ENCODE data around the gene LKAAEAR1. TPM values are rescaled to one million over a fixed set of nuclear protein-coding genes. Genes with fewer than 3 reads are reported as not detected.

Gene LKAAEAR1
- total RNA-seq, 1 donor from 2014 or later = 0.34 TPM

DNA sequence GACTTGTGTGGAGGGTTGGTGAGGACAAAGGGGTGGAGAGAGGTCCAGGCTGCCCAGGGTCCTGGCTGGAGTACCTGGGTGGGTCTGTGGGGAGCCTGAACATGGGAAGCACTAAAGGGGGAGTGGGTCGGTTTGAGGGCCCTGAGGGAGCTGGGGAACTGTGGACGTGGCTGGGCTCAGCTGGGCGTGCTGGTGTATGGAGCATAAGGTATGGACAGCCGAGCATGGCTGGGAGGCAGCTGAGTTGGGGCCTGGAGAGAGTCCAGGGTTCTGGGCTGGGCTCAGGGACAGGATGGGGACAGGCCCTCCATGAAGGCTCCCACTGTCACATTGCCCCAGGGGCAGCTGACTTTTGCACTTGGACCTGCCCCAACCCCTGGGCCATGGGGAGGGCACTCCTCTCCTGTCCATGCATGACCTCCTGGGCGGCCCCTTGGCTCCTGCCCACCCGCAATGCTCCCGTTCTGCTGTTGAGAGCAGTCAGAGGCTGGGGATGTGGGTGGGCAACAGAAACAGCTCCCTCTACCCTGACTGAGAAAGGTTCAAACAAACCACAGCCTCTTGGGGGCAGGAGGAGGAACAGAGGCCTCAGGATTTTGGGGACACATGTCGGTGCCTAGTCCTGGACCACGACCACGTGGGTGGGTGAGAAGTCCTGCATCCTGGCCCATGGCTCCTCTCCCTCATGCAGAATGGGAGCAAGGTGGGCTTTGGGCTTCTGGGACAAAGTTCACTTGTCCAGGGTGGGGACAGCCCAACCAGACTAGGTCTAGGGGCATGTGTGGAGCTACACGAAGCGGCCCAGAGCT is 43.8 kb downstream of the LKAAEAR1 start:
- intact Hi-C loops (cut with micrococcal nuclease) = no loop called here

DNA sequence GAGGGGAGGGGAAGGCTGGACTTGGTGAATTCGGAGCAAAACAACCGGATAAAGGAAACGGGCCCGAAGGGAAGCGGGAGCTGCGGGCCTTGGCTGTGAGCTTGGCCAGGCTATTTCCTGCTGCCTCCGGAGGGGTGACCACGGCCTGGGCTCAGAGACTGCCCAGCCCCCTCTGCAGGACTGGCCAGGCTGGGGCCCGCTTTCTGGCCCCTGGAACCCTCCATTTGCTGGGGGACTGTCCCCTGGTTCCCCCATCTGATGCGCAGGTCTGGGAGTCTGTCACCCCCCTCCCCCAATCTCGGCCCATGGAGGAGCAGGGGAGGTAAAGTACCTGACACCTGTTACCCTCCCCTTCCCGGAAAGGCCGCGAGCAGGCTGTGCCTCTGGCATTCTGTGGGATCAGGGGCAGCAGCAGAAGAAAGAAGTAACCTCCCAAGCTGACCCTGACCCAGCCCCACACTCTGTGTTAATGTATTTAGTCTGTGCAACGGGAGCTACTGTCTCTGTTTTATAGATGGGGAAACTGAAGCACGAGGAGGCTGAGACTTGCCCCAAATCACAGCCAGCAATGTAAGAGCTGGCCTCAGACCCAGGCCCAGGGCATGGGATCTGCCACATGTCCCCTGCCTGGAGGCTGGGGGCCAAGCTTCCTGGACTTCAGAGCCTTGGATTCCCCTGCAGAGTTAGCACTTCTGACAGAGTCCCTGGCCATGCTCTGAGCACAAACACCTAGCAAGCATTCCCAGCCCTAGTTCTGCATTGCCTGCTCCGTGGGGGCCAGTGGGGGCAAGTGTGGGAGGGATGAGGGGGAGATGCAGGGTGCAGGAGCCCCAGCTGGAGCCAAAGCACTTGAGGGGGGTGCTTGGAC is 44.7 kb downstream of the LKAAEAR1 start:
- intact Hi-C loops (cut with micrococcal nuclease) = loop anchor here (2.0 to 5.0 kb wide), 3 partner anchors 17 to 81 kb away; partner anchors contain the start of gene RGS19

DNA sequence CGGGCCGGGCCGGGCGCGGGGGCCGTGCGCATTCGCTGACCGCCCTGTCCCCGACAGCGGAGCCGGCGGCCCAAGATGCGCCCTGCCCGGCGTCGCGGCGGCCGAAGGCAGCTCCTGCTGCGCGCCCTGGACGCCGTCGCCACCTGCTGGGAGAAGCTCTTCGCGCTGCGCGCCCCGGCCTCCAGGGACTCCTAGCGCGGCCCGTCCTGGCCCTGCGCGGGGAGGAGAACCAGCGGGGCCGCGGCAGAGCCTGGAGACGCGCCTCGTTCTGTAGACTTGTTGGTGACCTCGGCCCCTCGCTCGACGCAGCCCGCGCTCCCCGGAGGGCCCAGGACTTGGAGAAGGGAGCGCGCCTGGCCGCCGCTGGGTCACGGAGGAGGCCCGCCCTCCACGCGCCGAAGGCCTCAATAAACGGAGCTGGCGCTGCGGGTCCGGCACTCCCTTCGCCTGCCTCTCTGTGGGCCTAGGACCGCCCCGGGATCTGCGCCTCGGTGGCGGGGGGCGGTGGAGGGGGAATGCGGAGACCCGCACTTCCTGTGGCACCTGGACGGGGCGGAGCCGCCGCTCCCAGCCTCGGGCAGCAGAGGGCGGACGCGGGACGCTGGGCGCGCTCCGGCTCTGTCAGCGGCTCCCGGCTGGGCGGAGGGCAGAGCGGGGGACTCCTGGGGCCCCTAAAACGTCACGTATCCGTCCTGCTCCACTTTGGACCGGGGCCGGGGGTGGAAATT is 45.5 kb downstream of the LKAAEAR1 start:
- intact Hi-C loops (cut with micrococcal nuclease) = loop anchor here (1.0 to 5.0 kb wide), 5 partner anchors 11 to 82 kb away; partner anchors contain the start of genes RGS19 and SOX18

DNA sequence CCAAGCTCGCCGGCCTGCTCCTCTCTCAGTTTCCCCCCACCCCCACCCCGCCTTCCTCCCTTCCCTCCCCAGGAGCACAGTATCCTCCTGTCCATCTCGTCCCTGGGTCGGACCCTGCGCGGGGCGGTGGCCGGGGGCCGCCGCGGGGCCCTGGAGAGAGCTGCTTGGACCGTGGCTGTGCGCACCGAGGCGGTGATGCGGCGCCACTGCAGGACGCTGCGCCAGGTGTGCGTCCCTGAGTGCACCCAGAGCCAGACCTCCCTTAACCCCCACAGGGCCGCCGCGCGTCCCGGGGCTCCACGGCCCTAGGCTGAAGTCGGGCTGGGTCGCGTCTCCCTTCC is 46.0 kb downstream of the LKAAEAR1 start:
- intact Hi-C loops (cut with micrococcal nuclease) = loop anchor here (1.0 to 5.0 kb wide), 5 partner anchors 11 to 83 kb away; partner anchors contain the start of genes RGS19 and SOX18

DNA sequence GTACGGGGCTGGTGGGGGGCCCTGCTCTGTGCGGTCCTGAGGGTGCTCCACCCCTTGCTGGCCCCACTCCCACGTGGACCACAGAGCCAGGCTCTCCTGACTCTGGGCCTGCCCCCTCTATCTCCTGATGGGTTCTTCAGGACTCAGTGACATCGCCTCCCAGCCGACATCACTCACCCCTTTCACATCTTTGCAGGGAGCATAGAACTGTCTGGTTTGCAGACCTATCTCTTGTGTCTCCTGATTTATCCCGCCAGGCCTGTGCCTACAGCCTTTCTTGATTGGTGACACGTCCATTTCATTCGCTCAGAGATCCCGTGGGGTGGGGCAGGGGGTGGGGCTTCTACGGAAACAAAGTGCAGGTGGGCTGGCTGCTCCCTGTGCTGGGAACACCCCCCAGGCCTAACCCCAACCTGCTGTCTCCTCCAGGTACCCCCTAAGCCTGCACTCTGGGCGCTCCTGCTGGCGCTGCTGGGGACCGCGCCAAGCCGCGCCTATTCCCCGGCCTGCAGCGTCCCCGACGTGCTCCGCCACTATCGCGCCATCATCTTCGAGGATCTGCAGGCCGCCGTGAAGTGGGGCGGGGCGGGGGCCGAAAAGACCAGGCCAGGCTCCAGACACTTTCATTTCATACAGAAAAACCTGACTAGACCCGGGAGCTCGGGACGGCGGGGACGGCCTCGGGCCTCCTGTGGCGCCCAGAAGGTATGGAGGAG is 46.5 kb downstream of the LKAAEAR1 start:
- intact Hi-C loops (cut with micrococcal nuclease) = loop anchor here (1.0 to 5.0 kb wide), 5 partner anchors 12 to 83 kb away; partner anchors contain the start of genes RGS19 and SOX18

DNA sequence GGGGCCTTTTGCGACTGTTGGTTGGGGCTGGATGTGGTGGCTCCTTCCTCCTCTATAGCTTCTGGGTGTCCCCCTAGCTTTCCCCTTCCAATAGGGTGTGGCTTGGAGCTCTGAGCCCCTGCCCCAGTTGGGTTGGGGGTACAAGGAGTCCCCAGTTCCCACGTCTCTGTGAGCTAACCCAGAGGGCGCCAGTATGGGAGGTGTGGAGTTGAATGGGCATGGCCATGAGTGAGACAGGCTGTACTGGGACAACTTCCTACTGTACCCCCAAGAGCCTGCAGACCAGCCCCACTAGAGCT is 47.0 kb downstream of the LKAAEAR1 start:
- intact Hi-C loops (cut with micrococcal nuclease) = loop anchor here (5.0 kb wide), 1 partner anchor 40 kb away; the partner anchor contains the start of gene RGS19

DNA sequence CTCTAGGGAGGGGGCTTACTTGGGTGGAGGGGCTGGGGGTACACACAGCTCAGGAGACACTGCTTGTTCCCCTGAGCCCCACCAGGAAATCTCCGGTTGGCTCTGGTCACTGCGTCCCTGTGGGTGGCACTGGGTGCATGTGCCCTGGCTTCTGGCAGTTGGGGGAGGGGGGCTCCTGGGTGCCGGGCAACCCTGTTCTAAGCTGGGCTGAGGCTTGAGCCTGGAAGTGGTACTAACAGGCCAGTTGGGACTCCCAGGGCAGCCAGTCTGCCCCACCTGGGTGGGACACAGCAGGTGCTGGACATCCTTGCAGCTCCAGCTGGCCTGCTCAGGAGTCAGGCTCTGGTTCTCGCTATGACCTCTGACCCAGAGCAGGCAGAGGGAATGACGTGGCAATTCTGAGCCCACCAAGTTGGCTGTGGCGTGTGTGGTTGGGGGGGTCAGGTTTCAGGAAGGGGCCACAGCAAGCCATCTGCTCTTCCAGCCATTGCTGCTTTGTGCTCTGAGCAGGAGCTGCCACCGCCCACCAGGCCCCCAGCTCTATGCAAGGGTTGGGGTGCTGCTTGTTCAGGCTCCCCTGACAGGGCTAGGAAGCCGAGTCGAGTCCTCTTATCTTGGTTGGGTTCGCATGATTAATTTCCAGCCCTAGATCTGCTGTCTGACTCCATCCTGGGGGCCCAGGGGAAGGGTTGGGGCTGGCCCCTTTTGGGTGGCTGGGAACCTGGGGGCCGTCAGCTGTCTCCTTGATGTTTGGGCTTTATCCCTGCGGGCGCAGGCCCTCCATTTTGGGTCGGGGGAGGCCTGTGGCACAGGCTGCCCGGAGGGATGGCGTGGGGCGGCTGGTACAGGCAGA is 47.6 kb downstream of the LKAAEAR1 start:
- intact Hi-C loops (cut with micrococcal nuclease) = loop anchor here (5.0 kb wide), 1 partner anchor 41 kb away; the partner anchor contains the start of gene RGS19

DNA sequence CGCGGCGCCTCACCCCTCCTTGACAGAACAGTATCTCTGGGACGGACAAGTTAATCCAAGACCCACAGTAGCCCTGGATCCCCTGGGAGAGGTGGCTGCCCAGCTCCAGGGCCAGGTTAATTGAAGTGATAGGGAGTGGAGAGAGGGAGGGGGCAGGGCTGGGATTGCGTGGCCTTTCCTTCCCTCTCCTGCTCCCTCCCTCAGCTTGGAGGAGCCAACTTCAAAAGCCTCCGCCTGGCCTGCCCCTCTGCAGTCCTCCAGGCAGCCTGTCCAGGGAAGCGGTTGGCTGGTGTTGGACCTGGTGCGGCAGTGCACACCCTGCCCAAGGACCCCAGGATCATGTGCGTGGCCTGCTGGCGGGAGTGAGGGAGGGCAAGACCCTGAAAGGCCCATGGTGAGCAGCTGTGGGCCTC is 48.3 kb downstream of the LKAAEAR1 start, which contains the start of gene C20orf204:
Gene C20orf204 (plus strand): TSS at position 250 of the 413 bp plus-strand sequence. CDS start 142 bp downstream, at position 392.
- intact Hi-C loops (cut with micrococcal nuclease) = loop anchor here (5.0 kb wide), 1 partner anchor 41 kb away; the partner anchor contains the start of gene RGS19

DNA sequence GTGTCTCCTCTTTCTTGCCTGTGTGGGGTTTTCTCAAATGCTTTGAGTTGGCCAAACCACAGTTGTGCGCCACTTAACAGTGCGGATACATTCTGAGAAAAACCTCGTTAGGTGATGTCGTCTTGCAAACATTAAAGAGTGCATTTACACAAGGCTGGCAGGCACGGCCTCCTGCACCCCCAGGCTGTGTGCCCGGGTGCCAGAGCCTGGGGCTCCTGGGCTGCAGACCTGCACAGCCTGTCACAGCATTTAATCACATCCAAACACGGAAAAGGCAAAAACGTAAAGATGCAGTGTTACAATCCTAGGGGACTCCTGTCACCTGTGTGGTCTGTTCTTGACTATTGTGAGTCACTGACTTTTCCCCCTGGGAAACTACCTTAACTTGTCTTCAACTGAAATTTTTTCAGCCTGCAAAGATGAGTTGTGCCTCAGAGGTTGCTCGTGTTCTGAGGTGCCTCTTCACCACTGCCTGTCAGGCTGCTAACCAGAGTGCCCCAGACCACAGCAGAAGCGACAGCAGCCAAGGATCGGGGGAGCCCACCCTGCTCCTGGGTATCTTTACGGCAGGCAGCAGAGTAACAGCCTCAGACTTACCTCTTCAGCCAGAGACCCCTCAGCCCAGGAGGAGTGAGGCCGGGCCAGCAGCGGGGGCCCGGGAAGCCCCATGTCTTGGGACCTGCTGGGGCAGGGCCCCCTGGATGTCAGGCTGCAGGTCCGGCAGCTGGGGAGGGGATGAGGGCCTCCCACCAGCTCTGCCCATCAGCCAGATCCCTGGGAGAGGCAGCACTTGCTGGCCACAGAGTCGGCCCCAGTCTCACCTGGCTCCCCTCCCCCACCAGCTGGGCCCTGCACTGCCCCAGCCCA is 48.9 kb downstream of the LKAAEAR1 start:
- intact Hi-C loops (cut with micrococcal nuclease) = loop anchor here (5.0 kb wide), 1 partner anchor 42 kb away; the partner anchor contains the start of gene RGS19

DNA sequence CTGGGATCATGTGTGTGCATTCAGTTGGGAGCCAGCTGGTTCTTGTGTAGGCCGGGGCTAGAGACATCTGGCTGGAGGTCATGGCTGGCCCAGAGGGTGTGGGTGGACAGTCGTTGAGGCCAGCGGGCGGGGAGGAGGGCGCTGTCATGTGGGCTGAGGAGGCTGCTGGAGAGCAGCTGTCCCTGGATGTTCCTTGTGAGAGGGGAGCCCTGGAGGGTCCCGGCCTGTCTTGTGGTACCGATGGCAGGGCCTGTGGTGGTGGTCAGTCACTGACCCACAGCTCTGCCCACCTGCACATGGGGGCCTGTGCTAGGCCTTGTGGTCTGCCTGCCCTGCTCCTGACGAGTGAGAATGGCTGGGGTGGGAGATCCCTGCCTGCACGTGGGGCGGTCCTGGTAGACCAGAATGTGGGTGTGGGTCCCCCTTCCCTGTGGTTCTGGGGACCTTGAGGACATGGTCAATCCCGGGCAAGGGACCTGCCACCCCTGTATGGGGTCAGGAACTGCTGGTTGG is 50.2 kb downstream of the LKAAEAR1 start:
- intact Hi-C loops (cut with micrococcal nuclease) = no loop called here

Other genes with a start within 250 kb of the LKAAEAR1 start
- gene ABHD16B, start 222.9 kb downstream of the LKAAEAR1 start, total RNA-seq = not detected in 2 replicates
- 46.4 and 48.3 TPM in 2 replicates for gene TPD52L2, start 219.1 kb downstream of the LKAAEAR1 start, total RNA-seq
- gene DNAJC5, start 189.3 kb downstream of the LKAAEAR1 start, total RNA-seq = 50.4 and 53.8 TPM in 2 replicates
- 46.3 and 47.7 TPM in 2 replicates for gene UCKL1, start 128.0 kb downstream of the LKAAEAR1 start, total RNA-seq
- gene ZNF512B, start 114.5 kb downstream of the LKAAEAR1 start, total RNA-seq = 25.8 and 26.9 TPM in 2 replicates
- 21.8 TPM in 2 replicates for gene SAMD10, start 104.8 kb downstream of the LKAAEAR1 start, total RNA-seq
- 69.3 and 69.4 TPM in 2 replicates for gene PRPF6, start 103.3 kb downstream of the LKAAEAR1 start, total RNA-seq
- gene C20orf204, start 48.2 kb downstream of the LKAAEAR1 start, total RNA-seq = 4.9 and 5.3 TPM in 2 replicates
- 0.68 and 0.75 TPM in 2 replicates for gene SOX18, start 34.8 kb downstream of the LKAAEAR1 start, total RNA-seq
- gene TCEA2, start 21.2 kb downstream of the LKAAEAR1 start, total RNA-seq = 60.8 and 61.5 TPM in 2 replicates
- 96.3 and 97.6 TPM in 2 replicates for gene RGS19, start 4.9 kb downstream of the LKAAEAR1 start, total RNA-seq
- gene OPRL1, start 4.3 kb downstream of the LKAAEAR1 start, total RNA-seq = 0.70 and 0.89 TPM in 2 replicates
- not detected in 2 replicates for gene NPBWR2, start 23.2 kb upstream of the LKAAEAR1 start, total RNA-seq
- gene MYT1, start 80.1 kb upstream of the LKAAEAR1 start, total RNA-seq = not detected in 2 replicates
- 42.2 and 47.9 TPM in 2 replicates for gene PCMTD2, start 171.3 kb upstream of the LKAAEAR1 start, total RNA-seq

Data from T-helper 2 cell treated with Interferon-gamma antibody and Interleukin-4, amounts not matched to agents 100 ng/mL and 5 ng/mL, for 36 hours (primary cell).